Fibroblast of the aortic adventitia (primary cell): ENCODE measurements around the gene DPYSL4. TPM values are rescaled to one million over a fixed set of nuclear protein-coding genes. Genes with fewer than 3 reads are reported as not detected.

Experiments
- DNase-seq: peaks from one replicate; pipeline ENCODE4 v3.0.0-alpha.2; 2010; ENCODE audit warnings: low read depth
- H3K4me3 ChIP-seq: 2 replicates; pipeline ENCODE4 v1.5.1; 2011; ENCODE audit warnings: low read depth, mild to moderate bottlenecking, control low read depth, low read length, moderate library complexity
- total RNA-seq: library from RNA; depleted of rRNA; stranded (reverse); fragments of >200 nt; gene quantifications from 2 replicates; pipeline ENCODE4 v1.2.3, GENCODE V29; 2012; ENCODE audit warnings: low replicate concordance
- TF ChIP-seq, protein P1 (sequence below): IDR thresholded peaks from 2 replicates; pipeline ENCODE4 v1.5.1; 2011; ENCODE audit warnings: mild to moderate bottlenecking, low read length, control low read depth, inconsistent platforms; ENCODE audit not compliant: insufficient read depth

DPYSL4 gene
- total RNA-seq, 1 donor, result 0.18 TPM

DNA sequence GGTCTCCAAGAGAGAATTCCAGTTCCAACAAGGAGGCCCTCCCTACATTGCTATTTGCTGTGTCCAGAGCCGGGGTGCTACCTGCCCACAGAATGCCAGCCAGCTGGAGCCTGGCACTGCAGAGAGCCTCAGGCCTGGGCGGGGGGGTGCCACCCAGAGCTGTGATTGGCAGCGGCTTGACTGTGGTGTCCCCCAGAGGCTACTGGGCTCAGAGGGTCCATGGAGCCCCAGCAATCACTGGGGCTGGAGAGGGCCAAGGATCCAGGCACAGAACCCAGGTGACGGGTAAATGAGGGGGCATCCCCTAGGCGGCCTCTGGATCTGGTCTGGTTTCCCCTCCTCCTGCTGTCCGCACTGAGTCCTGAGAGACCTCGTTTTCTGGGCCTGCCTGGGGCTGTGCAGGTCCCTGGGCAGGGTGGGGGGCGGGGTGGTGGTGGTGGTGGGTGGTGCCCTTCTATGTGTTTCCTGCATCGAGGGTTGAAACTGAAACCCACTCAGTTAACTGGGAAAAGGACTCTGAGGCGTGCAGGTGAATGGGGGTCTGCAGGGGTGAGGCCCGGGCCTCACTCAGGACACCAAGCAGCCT lies 12.6 kb downstream of the DPYSL4 start:
- TF ChIP-seq, protein P1, sequence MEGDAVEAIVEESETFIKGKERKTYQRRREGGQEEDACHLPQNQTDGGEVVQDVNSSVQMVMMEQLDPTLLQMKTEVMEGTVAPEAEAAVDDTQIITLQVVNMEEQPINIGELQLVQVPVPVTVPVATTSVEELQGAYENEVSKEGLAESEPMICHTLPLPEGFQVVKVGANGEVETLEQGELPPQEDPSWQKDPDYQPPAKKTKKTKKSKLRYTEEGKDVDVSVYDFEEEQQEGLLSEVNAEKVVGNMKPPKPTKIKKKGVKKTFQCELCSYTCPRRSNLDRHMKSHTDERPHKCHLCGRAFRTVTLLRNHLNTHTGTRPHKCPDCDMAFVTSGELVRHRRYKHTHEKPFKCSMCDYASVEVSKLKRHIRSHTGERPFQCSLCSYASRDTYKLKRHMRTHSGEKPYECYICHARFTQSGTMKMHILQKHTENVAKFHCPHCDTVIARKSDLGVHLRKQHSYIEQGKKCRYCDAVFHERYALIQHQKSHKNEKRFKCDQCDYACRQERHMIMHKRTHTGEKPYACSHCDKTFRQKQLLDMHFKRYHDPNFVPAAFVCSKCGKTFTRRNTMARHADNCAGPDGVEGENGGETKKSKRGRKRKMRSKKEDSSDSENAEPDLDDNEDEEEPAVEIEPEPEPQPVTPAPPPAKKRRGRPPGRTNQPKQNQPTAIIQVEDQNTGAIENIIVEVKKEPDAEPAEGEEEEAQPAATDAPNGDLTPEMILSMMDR, result no peak
- H3K4me3 ChIP-seq, result no peak overlapping the region
- no peak for DNase-seq

DNA sequence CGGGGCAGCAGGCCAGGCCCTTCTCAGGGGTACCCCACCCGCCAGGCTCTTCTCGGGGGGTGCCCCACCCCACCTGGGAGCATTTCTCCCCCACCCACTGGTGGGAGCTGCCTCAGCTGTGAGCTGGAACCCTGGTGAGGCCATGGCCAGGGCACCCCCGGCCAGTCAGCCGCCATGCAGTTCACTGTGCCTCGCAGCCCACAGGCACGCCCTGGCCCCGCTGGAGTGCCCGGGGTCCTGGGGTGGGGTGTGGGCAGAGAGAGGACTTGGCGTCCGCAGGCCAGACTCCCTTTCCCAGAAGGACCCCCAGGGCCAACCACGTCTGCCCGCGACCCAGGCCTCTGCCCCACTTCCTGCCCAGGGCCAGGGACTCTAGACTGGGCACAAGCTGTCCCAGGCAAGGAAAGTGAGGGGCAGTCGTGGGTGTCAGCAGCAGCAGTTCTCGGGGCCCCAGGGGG lies 13.1 kb downstream of the DPYSL4 start:
- no peak overlapping the region for H3K4me3 ChIP-seq
- DNase-seq, result no peak
- TF ChIP-seq, protein P1, result no peak

DNA sequence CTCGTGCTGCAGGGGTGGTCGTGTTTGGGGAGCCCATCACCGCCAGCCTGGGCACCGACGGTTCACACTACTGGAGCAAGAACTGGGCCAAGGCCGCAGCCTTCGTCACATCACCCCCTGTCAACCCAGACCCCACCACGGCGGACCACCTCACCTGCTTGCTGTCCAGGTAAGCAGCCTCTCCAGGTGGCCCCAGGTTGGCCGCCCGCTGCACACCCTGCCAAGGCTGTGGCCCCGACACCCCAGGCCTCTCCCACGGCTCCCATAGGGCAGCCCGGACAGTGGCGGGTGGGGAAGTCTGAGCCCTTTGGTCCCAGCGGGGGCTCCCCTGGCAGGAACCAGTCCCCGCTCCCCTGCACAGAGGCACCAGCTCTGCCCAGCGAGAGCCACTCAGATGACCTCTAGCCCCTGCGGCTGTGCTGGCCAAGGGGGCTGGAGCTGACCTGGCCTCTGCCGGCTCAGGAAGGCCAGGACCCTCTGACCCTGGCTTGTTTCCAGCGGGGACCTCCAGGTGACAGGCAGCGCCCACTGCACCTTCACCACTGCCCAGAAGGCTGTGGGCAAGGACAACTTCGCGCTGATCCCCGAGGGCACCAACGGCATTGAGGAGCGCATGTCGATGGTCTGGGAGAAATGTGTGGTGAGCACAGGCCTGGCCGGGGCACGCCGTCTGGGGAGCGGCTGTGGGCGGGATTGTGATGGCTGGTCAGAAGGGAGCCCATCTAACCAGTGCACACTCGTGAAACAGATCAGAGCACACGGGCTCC lies 13.8 kb downstream of the DPYSL4 start:
- TF ChIP-seq, protein P1, result no peak
- no peak overlapping the region for H3K4me3 ChIP-seq
- no peak for DNase-seq

DNA sequence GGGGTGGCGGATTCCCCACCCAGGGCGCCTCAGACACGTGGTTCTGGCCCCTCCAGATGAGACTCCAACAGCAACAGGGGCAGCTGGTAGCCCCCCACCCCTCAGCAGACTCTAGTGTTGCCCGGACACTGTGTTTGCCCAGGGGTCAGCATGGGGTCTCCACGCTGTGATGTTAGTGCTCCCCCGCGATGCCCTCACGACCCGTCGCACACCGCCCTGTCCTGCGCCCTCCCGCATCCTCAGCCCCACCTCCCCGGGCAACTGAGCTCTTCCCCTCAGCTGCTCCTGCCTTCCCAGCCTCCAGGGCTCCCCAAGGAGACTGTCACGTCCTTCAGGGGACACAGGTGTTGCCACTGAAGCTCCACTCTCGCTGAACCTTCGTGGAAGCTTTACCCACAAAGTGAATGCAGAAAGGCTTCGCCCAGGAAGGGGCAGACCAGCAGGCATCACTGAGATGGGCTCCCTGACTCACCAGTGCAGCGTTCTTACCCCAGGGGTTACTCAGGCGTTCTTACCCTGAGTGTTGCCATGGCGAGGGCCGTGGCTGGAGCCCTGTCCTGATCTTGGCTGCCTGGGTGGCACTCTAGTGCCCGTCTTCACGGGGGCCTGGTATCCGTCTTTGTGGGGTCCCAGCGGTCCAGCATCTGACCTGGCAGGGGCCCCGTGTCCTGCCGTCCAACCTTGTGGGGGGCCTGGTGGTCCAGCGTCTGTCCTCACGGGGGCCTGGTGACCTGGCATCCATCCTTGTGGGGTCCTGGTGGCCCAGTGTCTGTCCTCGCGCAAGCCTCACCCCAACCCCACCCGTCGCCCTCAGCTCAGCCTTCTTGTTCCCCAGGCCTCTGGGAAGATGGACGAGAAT lies 14.6 kb downstream of the DPYSL4 start:
- no peak overlapping the region for H3K4me3 ChIP-seq
- TF ChIP-seq, protein P1, result no peak
- no peak for DNase-seq

DNA sequence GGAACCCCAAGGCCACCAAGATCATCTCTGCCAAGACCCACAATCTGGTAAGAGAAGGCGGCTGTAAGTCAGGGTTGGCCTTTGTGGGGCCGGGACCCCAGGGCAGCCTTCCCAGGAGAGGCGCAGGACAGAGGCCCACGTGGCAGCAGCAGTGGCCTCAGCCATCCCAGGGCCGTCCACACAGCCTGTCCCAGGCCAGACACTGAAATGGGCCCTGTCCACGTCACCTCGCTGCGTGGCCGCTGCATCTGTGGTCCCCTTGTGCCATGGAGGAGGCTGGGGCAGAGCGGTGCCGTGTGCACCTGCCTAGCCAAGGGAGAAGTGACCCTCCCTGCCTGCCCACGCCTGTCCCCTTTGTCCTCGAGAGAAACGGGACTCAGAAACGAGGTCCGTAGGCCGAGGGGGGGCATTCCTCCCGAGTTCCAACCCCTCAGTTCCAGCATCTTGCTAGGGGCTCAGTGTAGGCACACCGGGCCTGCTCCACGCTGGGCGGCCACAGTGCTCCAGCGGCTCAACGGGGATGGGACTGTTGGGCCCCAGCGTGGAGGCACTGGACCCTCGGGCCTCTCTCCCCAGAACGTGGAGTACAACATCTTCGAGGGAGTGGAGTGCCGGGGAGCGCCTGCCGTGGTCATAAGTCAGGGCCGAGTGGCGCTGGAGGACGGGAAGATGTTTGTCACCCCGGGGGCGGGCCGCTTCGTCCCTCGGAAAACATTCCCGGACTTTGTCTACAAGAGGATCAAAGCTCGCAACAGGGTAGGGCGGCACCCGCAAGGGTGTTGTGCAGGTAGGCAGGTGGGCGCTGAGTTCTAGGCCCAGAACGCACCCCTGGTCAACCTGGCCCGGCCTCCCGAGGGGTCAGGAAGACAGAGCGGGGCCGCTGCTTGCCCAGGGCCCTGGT lies 15.6 kb downstream of the DPYSL4 start:
- TF ChIP-seq, protein P1, result no peak
- no peak for DNase-seq
- no peak overlapping the region for H3K4me3 ChIP-seq
